HepG2 (cell line): Measurements from ENCODE around the gene FALEC. TPM values are rescaled to one million over a fixed set of nuclear protein-coding genes. Genes with fewer than 3 reads are reported as not detected.

Experiments used
- ATAC-seq: fragments of 200-7000 bp; cut with Tn5 transposase; 3 replicates; pipeline ENCODE4 v1.9.1; 2020; ENCODE audit warnings: mild to moderate bottlenecking, moderate library complexity
- BruUV-seq: library from RNA; stranded (reverse); fragments of 400-500 nt; replicated peaks from 2 replicates; lab custom pipeline; 2021; lab: Mats Ljungman, UMichigan
- CTCF ChIA-PET: fragments of 300-600 bp; formaldehyde crosslinking; extraction: SDS; loops from one replicate; lab custom pipeline; 2021; ENCODE audit warnings: low total read pairs, inconsistent platforms, low intra/inter-chr PET ratio; lab: Yijun Ruan, JAX
- POLR2A ChIA-PET: fragments of 350-600 bp; sonication (Branson Sonifier 250); formaldehyde crosslinking; loops from one replicate; lab custom pipeline; 2020; ENCODE audit warnings: antibody characterized with exemption, inconsistent platforms; lab: Yijun Ruan, JAX
- DNase-seq: peaks from one replicate; pipeline ENCODE4 v3.0.0-alpha.2; 2015; ENCODE audit warnings: low spot score
- FAIRE-seq: peaks from 3 replicates; lab custom pipeline; 2011; peaks lifted over from hg19 to GRCh38; lab: Jason Lieb, UNC
- H2AFZ ChIP-seq: one replicate; pipeline ENCODE4 v1.6.1; 2011; ENCODE audit warnings: low read length, inconsistent platforms
- H3K27ac ChIP-seq: fragments of 300-600 bp; 3 replicates; pipeline ENCODE4 v1.8.0; 2011; ENCODE audit warnings: mixed run types, mild to moderate bottlenecking, mixed read lengths, low read length, inconsistent platforms; ENCODE audit not compliant: insufficient read depth; ENCODE audit errors: extremely low read length
- H3K27me3 ChIP-seq, 2 experiments: fragments of 200-600 bp in 1 of 2; 2 replicates in 1 of 2; 3 replicates in 1 of 2; pipeline versions ENCODE4 v1.6.0 to v1.8.0; 2011; ENCODE audit warnings: low read length in 2 of 2, mild to moderate bottlenecking in 2 of 2, moderate library complexity in 2 of 2, inconsistent platforms in 1 of 2; ENCODE audit not compliant: insufficient read depth in 2 of 2, control insufficient read depth in 1 of 2
- H3K36me3 ChIP-seq, 2 experiments: fragments of 200-600 bp in 1 of 2; replicated peaks in 1 of 2; 2 replicates in 1 of 2; 3 replicates in 1 of 2; pipeline versions ENCODE4 v1.5.1 to v1.8.0; 2011; ENCODE audit warnings: low read length in 2 of 2, inconsistent platforms in 1 of 2; ENCODE audit not compliant: insufficient read depth in 2 of 2, control insufficient read depth in 1 of 2
- H3K4me1 ChIP-seq: 2 replicates; pipeline ENCODE4 v1.5.1; 2012; ENCODE audit warnings: low read length, inconsistent platforms; ENCODE audit not compliant: insufficient read depth
- H3K4me2 ChIP-seq: 2 replicates; pipeline ENCODE4 v1.6.0; 2011; ENCODE audit warnings: low read depth, low read length, inconsistent platforms
- H3K4me3 ChIP-seq, 3 experiments: fragments of 200-600 bp in 1 of 3; sonication (generic), shearing (Covaris generic) in 1 of 3; replicated peaks in 1 of 3; 2 replicates each; pipeline ENCODE4 v1.5.1; 2011 to 2016; ENCODE audit warnings: low read length in 3 of 3, inconsistent platforms in 2 of 3, low read depth in 2 of 3, mild to moderate bottlenecking in 2 of 3, control low read depth in 1 of 3, mixed read lengths in 1 of 3; ENCODE audit not compliant: insufficient read depth in 1 of 3
- H3K79me2 ChIP-seq: one replicate; pipeline ENCODE4 v1.6.1; 2011; ENCODE audit warnings: low read length, inconsistent platforms; ENCODE audit not compliant: insufficient read depth
- H3K9ac ChIP-seq: 2 replicates; pipeline ENCODE4 v1.6.0; 2011; ENCODE audit warnings: mild to moderate bottlenecking, low read depth, low read length, inconsistent platforms; ENCODE audit not compliant: insufficient read depth
- H3K9me3 ChIP-seq: 2 replicates; pipeline ENCODE4 v1.5.1; 2012; ENCODE audit warnings: mild to moderate bottlenecking, low read length
- H4K20me1 ChIP-seq: 2 replicates; pipeline ENCODE4 v1.6.0; 2011; ENCODE audit warnings: inconsistent platforms, mild to moderate bottlenecking, low read length, moderate library complexity; ENCODE audit not compliant: insufficient read depth
- AGO2 ChIP-seq: fragments of 200-400 bp; formaldehyde crosslinking; optimal IDR thresholded peaks from 2 replicates; pipeline ENCODE3; 2017; ENCODE audit warnings: mild to moderate bottlenecking, low read depth, low read length, moderate library complexity
- GMEB2 ChIP-seq: IDR thresholded peaks from 2 replicates; pipeline ENCODE4 v1.6.1; 2016; ENCODE audit warnings: missing biosample characterization, missing genetic modification reagents, low read depth
- MIER2 ChIP-seq: IDR thresholded peaks from 2 replicates; pipeline ENCODE4 v1.6.1; 2016; ENCODE audit warnings: missing biosample characterization, missing genetic modification reagents
- NFE2L2 ChIP-seq: fragments of 150-350 bp; IDR thresholded peaks from 2 replicates; pipeline ENCODE4 v1.6.1; 2014; ENCODE audit warnings: low read length
- ZBTB8A ChIP-seq: sonication (generic); formaldehyde crosslinking; IDR thresholded peaks from 2 replicates; pipeline ENCODE4 v1.4.0; 2020; ENCODE audit warnings: mild to moderate bottlenecking, low read depth, missing genetic modification reagents, borderline replicate concordance
- ZKSCAN1 ChIP-seq: fragments of 150-350 bp; IDR thresholded peaks from 2 replicates; pipeline ENCODE4 v1.6.1; 2014; ENCODE audit warnings: low read length
- ZNF484 ChIP-seq: sonication (generic); formaldehyde crosslinking; IDR thresholded peaks from 2 replicates; pipeline ENCODE4 v1.5.1; 2020; ENCODE audit warnings: mild to moderate bottlenecking, low read depth, missing genetic modification reagents, borderline replicate concordance
- ZNF513 ChIP-seq: sonication (generic); formaldehyde crosslinking; conservative IDR thresholded peaks from 2 replicates; pipeline ENCODE4 v1.5.0; 2020; ENCODE audit warnings: missing genetic modification reagents
- WGBS: methylation state at CpG from one replicate; pipeline ENCODE4 v1.1.6; 2017; ENCODE audit warnings: low lambda C conversion rate; 5-methylcytosine and 5-hydroxymethylcytosine counted together
- in situ Hi-C: cut with HindIII; loops from 2 replicates; pipeline ENCODE4 v1.10.0; 2017; ENCODE audit warnings: low pct_unique_long_range_greater_than_20kb; ENCODE audit not compliant: extremely low pct_ligation_motif_present
- intact Hi-C: fragments of 100-400 bp; cut with micrococcal nuclease; formaldehyde crosslinking; loops from one replicate; pipeline ENCODE4 v1.10.0; 2022; ENCODE audit not compliant: unreplicated experiment
- polyA plus RNA-seq, 8 experiments: library from polyadenylated mRNA; depleted of rRNA in 3 of 8; stranded (reverse) in 7 of 8; unstranded in 1 of 8; fragments of >200 nt; fragmentation: Illumina TruSeq in 4 of 8; extraction: Trizol in 4 of 8; gene quantifications; 2 replicates each; pipeline versions ENCODE4 v1.2.1 to v1.2.3, GENCODE V29; 2011 to 2016; ENCODE audit warnings: low read depth in 4 of 8, missing spikeins in 1 of 8, mixed read lengths in 1 of 8; ENCODE audit not compliant: insufficient read depth in 1 of 8
- total RNA-seq, 5 experiments: library from RNA; depleted of rRNA; stranded (reverse); fragments of >200 nt; fragmentation: Illumina TruSeq; extraction: Trizol; gene quantifications; 2 replicates each; pipeline ENCODE4 v1.2.3, GENCODE V29; 2016; ENCODE audit warnings: low read depth in 1 of 5

Gene FALEC
- total and polyA plus RNA-seq, 2 of the 13 experiments (the other 11 are each of a cell fraction or from before 2014, with no cell fraction given) = 0.33 to 0.71 TPM

GRCh38 chr1:150557813-150558212, 42.3 kb downstream of the FALEC start:
- H3K27ac ChIP-seq = no peak overlapping the region
- H3K4me2 ChIP-seq = no peak overlapping the region
- no peaks in the 10 kb centered on the region for H3K9me3 ChIP-seq
- no peaks in the 10 kb centered on the region for H4K20me1 ChIP-seq
- peaks cover 46% of the 10 kb centered on the region for H3K4me1 ChIP-seq
- DNase-seq = no peak
- WGBS = 95% methylated on average over 13 of the region's 15 CpGs
- CTCF ChIA-PET = no interaction called here
- ATAC-seq = no peak
- intact Hi-C loops (loop anchor here (10.0 kb wide), 1 partner anchor 303 kb away; the partner anchor contains the start of gene CA14), in situ Hi-C loops (no loop called here)
- no peak overlapping the region for H3K4me3 ChIP-seq
- no peaks in the 10 kb centered on the region for H3K27me3 ChIP-seq
- no TSS peak for BruUV-seq
- TF ChIP-seq ZNF513 (CRISPR knock-in tag) = no peak
- TF ChIP-seq GMEB2 (CRISPR knock-in tag) = no peak
- no peak for TF ChIP-seq ZKSCAN1
- no peak for TF ChIP-seq ZBTB8A (CRISPR knock-in tag)
- peak; percentile 5 for TF ChIP-seq AGO2
- TF ChIP-seq ZNF484 (CRISPR knock-in tag) = no peak
- no peak for TF ChIP-seq MIER2 (CRISPR knock-in tag)
- TF ChIP-seq NFE2L2 = no peak
- POLR2A ChIA-PET = interaction anchor here (1.3 kb wide), 1 partner anchor 22 kb away, joined by 4 read pairs; the partner anchor contains the start of gene MCL1
- peaks cover 0 to 5% of the 10 kb centered on the region in 2 experiments; a peak in 2 of 5 replicates for H3K36me3 ChIP-seq
- H3K79me2 ChIP-seq = peaks cover 2% of the 10 kb centered on the region
- H2AFZ ChIP-seq = no peak overlapping the region
- no peak overlapping the region for H3K9ac ChIP-seq
- no peak for FAIRE-seq
